ENCODE measurements around the gene UBIAD1.

Gene UBIAD1

GRCh38 chr1:11311816-11312755, 39.1 kb downstream of the UBIAD1 start:
- no peak for DNase-seq

- DNase-seq, result no peak
Measured at GRCh38 chr1:11314959-11315358, 42.0 kb downstream of the UBIAD1 start.

- DNase-seq, result no peak
Measured at GRCh38 chr1:11316701-11317100, 43.7 kb downstream of the UBIAD1 start.

GRCh38 chr1:11318982-11319381, 46.0 kb downstream of the UBIAD1 start:
- DNase-seq, result no peak

GRCh38 chr1:11320153-11320936, 47.3 kb downstream of the UBIAD1 start:
- DNase-seq, result peak; percentile 27

- DNase-seq, result no peak
Measured at GRCh38 chr1:11321656-11322491, 48.9 kb downstream of the UBIAD1 start.

GRCh38 chr1:11324567-11325165, 51.7 kb downstream of the UBIAD1 start:
- no peak for DNase-seq

- no peak for DNase-seq
Measured at GRCh38 chr1:11326070-11326469, 53.1 kb downstream of the UBIAD1 start.

GRCh38 chr1:11328444-11328843, 55.4 kb downstream of the UBIAD1 start:
- no peak for DNase-seq

- DNase-seq, result no peak
Measured at GRCh38 chr1:11330411-11330810, 57.4 kb downstream of the UBIAD1 start.

GRCh38 chr1:11331036-11331944, 58.3 kb downstream of the UBIAD1 start:
- no peak for DNase-seq

GRCh38 chr1:11331945-11332546, 59.0 kb downstream of the UBIAD1 start:
- DNase-seq, result no peak

- no peak for DNase-seq
Measured at GRCh38 chr1:11333631-11334030, 60.6 kb downstream of the UBIAD1 start.

- no peak for DNase-seq
Measured at GRCh38 chr1:11334261-11334804, 61.3 kb downstream of the UBIAD1 start.

GRCh38 chr1:11334821-11335220, 61.8 kb downstream of the UBIAD1 start:
- DNase-seq, result no peak

GRCh38 chr1:11335417-11336056, 62.5 kb downstream of the UBIAD1 start:
- no peak for DNase-seq

- peak; percentile 39 for DNase-seq
Measured at GRCh38 chr1:11337580-11338073, 64.6 kb downstream of the UBIAD1 start.

Measured in OCI-M1 (cell line).